Measurements from ENCODE around the gene PFN3.

The PFN3 gene

DNA sequence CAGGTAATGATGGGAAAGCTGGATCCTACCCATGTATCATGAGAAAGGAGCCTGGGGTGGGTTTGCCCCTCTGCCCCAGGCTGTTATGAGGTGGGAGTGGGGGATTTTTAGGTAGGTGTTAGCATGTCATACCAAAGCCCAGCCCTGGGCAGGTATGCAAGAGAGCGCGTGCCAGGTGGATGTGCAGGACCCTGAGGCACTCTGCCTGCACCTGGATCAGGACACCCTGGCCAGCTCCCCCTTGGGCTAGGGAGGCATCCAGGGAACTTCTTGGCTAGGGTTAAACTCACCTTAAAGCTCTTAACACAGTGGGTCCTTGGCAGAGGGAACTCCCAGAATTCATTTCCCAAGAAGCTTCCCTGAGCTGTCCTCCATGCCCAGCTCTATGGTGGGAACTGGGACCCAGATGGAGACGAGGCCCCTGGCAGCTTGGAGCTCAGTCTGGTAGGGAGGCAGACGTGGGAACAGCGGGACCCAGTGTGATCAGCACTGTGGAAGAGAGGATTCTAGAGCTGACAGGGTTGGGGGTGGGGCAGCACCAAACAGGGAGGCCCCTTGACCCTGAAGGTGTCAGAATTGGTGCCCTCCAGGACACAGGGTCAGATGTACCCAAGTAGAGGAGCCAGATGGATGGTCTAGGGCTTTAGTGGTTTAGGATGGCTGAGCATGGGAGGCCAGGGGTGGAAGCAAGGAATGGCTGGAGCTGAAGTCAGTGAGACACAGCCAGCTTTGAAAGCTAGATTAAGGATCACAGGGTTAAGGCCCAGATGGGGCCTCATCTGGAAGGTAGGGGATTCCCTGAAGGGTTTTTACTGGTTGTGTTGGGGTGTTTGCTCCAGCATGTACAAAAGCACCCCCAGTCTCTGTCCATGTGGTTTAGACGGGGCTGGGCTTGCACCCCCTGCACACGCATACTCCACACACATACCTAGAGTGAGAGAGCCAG, 43.9 kb upstream of the PFN3 start:
- H3K27ac ChIP-seq (ENCODE audit: low read length) = no peak overlapping the region
- no peak for DNase-seq (ENCODE audit: low read depth, low spot score)
- WGBS (ENCODE audit: insufficient coverage, insufficient read length) = no CpG with 5 or more reads among the region's 7 CpGs

DNA sequence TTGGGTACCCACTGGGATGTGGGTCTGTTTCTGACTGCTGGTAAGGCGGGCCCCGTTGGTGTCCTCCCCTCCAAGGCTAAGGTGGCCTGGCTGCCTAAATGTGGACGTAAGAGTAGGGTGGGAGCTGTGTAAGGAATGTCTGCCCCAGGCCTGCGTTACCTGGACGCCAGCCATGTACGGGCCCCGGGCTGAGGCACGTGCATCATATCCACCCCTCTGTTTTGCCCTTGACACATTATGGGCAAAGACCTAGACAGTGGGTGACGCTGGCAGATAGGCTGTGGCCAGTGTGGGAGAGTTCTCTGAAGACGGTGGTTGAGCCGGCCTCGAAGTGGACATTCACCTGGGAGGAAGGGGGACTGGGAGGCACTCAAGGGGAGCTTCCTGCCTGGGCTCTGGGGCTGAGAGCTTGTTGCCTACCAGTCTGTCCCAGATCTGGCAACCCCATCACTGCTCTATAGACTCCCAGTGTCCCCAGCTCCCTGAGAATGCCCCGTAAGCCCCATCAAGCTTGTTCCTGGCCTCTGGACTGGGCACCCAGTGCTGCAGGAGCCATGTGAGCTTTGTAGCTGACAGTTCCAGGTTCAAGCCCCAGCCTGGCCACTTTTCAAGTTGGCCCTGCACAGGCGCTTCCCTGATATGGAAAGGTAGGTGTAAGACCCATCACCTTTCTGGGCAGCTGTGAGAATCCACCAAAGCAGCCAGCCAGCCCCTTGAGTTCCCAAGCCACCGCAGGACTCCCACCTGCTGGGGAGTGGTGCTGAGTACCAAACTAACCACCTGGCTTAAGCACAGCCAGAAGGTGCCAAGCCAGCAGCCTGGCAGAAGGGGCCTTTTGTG, 42.9 kb upstream of the PFN3 start:
- peaks cover 4% of the 10 kb centered on the region; the same call in 1 of the 2 replicates for H3K36me3 ChIP-seq (ENCODE audit: control insufficient read depth, insufficient read depth, low read length)
- peaks cover 5% of the 10 kb centered on the region; the same call in 1 of the 2 replicates for H3K4me1 ChIP-seq (ENCODE audit: control insufficient read depth, insufficient read depth, low read length)
- H3K27me3 ChIP-seq (ENCODE audit: control insufficient read depth, insufficient read depth, low read length) = 0 out of 2 replicates have a peak, but pooled peaks cover 1% of the 10 kb centered on the region
- no CpG with 5 or more reads among the region's 15 CpGs for WGBS (ENCODE audit: insufficient coverage, insufficient read length)
- no peaks in the 10 kb centered on the region for H3K9me3 ChIP-seq (ENCODE audit: control insufficient read depth, insufficient read depth, low read length)
- no peak for DNase-seq (ENCODE audit: low read depth, low spot score)
- H3K4me3 ChIP-seq (ENCODE audit: low read length) = no peak overlapping the region
- no peak overlapping the region for H3K27ac ChIP-seq (ENCODE audit: low read length)

More for the DNA sequence above, 43.9 kb upstream of the PFN3 start:
- peaks cover 5% of the 10 kb centered on the region; the same call in 1 of the 2 replicates for H3K4me1 ChIP-seq (ENCODE audit: control insufficient read depth, insufficient read depth, low read length)
- 0 out of 2 replicates have a peak, but pooled peaks cover 1% of the 10 kb centered on the region for H3K27me3 ChIP-seq (ENCODE audit: control insufficient read depth, insufficient read depth, low read length)
- H3K4me3 ChIP-seq (ENCODE audit: low read length) = no peak overlapping the region
- peaks cover 4% of the 10 kb centered on the region; the same call in 1 of the 2 replicates for H3K36me3 ChIP-seq (ENCODE audit: control insufficient read depth, insufficient read depth, low read length)
- H3K9me3 ChIP-seq (ENCODE audit: control insufficient read depth, insufficient read depth, low read length) = no peaks in the 10 kb centered on the region

DNA sequence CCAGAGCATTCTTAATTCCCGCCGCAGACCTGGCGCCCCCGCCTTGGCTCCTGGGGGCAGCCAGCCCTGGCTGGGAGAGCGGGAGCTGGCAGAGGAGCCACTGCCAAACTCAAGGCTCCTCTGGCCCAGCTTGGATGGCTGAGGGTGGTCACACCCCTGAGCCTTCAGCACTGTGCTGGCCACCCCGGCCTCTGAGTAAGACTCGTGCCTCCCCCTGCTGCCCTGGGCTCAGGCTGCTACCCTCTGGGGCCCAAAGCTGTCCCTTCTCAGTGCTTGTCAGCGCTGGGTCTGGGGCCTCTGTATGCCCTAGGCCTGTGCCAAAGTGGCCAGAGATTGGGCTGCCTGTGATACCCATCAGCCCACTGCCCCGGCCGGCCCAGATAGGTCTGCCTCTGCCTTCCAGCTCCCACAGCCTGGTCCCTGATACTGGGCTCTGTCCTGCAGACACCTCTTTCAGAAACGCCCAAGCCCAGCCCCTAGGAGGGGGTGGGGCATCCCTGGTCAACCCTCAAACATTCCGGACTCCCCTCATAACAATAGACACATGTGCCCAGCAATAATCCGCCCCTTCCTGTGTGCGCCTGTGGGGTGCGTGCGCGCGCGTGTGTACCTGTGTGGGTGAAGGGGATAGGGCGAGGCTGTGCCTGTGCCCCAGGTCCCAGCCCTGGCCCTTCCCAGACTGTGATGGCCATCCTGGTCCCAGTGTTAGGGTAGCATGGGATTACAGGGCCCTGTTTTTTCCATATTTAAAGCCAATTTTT, 41.8 kb upstream of the PFN3 start:
- H3K4me3 ChIP-seq (ENCODE audit: low read length) = no peak overlapping the region
- peaks cover 4% of the 10 kb centered on the region; the same call in 1 of the 2 replicates for H3K36me3 ChIP-seq (ENCODE audit: control insufficient read depth, insufficient read depth, low read length)
- H3K4me1 ChIP-seq (ENCODE audit: control insufficient read depth, insufficient read depth, low read length) = 0 out of 2 replicates have a peak, but pooled peaks cover 2% of the 10 kb centered on the region
- no peaks in the 10 kb centered on the region for H3K9me3 ChIP-seq (ENCODE audit: control insufficient read depth, insufficient read depth, low read length)
- WGBS (ENCODE audit: insufficient coverage, insufficient read length) = no CpG with 5 or more reads among the region's 20 CpGs
- H3K27me3 ChIP-seq (ENCODE audit: control insufficient read depth, insufficient read depth, low read length) = 0 out of 2 replicates have a peak, but pooled peaks cover 1% of the 10 kb centered on the region
- H3K27ac ChIP-seq (ENCODE audit: low read length) = no peak overlapping the region
- DNase-seq (ENCODE audit: low read depth, low spot score) = no peak

DNA sequence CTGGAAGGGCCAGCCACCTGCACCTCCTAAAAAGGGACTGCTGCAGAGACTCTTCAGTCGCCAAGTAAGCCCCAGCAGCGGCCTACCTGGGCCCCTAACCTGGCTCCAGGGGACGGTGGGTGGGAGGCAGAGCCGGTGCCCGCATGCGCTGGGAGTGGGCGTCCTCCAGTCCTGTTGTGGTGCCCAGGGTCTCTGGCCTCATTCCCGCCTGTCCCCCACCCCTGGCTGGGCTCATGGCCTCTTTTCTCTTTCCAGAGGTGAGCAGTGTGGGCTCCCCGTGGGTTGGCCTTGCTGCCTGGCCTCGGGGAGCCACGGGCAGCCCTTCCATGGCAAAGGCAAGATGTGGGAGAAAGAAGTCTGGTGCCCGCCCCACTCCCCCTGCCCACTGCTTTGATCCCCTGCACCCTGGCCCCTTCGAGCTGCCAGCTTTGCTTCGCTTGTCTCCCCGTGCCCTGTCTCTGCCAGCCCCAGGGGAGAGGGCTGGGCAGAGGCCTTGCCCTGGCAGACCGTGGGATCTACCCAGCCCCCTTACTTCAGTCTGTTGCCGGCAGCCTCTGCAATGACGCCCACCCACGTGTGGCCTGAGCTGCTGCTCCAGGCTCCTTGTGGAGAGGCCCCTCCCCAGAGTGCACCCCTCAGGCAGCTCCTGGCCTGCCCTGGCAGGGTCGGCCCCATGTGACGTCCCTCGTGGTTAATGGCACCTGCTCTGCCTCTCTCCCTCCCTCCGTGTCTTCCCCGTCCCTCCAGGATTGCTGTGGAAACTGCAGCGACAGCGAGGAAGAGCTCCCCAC, 40.7 kb upstream of the PFN3 start:
- 0 out of 2 replicates have a peak, but pooled peaks cover 2% of the 10 kb centered on the region for H3K4me1 ChIP-seq (ENCODE audit: control insufficient read depth, insufficient read depth, low read length)
- WGBS (ENCODE audit: insufficient coverage, insufficient read length) = no CpG with 5 or more reads among the region's 26 CpGs
- no peak overlapping the region; the same call in 1 of the 2 replicates for H3K4me3 ChIP-seq (ENCODE audit: low read length)
- no peaks in the 10 kb centered on the region for H3K9me3 ChIP-seq (ENCODE audit: control insufficient read depth, insufficient read depth, low read length)
- H3K27me3 ChIP-seq (ENCODE audit: control insufficient read depth, insufficient read depth, low read length) = 0 out of 2 replicates have a peak, but pooled peaks cover 1% of the 10 kb centered on the region
- H3K36me3 ChIP-seq (ENCODE audit: control insufficient read depth, insufficient read depth, low read length) = peaks cover 9% of the 10 kb centered on the region; the same call in 1 of the 2 replicates
- H3K27ac ChIP-seq (ENCODE audit: low read length) = no peak overlapping the region
- DNase-seq (ENCODE audit: low read depth, low spot score) = no peak

DNA sequence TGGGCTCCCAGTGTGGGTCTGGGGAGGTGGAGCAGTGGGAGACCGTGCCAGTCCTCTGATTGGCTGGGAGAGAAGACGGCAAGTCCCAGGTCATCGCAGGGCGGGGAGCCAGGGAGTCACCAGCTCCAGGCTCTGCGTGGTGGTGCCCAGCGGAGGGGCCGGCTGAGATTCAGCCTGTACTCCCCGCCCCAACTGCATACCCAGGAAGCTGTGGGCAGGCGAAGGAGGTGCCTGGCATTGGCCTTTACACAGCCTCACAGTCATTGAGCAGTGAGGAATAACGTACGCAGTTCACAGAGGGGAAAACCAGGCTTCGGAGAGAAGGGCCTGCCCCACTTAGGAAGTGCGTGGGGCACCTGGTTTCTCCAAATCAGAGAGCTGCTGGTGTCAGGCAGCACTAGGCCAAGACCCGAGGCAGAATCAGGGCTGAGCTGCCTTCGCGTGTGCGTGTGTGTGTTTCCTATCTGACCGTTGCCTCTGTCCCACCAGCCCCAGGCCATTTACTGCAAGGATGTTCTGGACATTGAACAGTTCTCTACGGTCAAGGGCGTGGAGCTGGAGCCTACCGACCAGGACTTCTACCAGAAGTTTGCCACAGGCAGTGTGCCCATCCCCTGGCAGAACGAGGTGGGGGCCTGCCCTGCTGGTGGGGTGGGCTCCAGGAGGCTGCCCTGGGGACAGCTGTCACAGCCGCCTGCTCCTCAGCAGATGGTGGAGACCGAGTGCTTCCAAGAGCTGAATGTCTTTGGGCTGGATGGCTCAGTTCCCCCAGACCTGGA, 39.9 kb upstream of the PFN3 start:
- no peak for DNase-seq (ENCODE audit: low read depth, low spot score)
- Histone ChIP-seq H3K27me3 (ENCODE audit: control insufficient read depth, insufficient read depth, low read length) (0 out of 2 replicates have a peak, but pooled peaks cover 1% of the 10 kb centered on the region), H3K9me3 (ENCODE audit: control insufficient read depth, insufficient read depth, low read length) (no peaks in the 10 kb centered on the region), H3K4me3 (ENCODE audit: low read length) (no peak overlapping the region), H3K36me3 (ENCODE audit: control insufficient read depth, insufficient read depth, low read length) (peaks cover 13% of the 10 kb centered on the region; the same call in 1 of the 2 replicates), H3K27ac (ENCODE audit: low read length) (no peak overlapping the region), H3K4me1 (ENCODE audit: control insufficient read depth, insufficient read depth, low read length) (0 out of 2 replicates have a peak, but pooled peaks cover 2% of the 10 kb centered on the region)
- WGBS (ENCODE audit: insufficient coverage, insufficient read length) = no CpG with 5 or more reads among the region's 24 CpGs

DNA sequence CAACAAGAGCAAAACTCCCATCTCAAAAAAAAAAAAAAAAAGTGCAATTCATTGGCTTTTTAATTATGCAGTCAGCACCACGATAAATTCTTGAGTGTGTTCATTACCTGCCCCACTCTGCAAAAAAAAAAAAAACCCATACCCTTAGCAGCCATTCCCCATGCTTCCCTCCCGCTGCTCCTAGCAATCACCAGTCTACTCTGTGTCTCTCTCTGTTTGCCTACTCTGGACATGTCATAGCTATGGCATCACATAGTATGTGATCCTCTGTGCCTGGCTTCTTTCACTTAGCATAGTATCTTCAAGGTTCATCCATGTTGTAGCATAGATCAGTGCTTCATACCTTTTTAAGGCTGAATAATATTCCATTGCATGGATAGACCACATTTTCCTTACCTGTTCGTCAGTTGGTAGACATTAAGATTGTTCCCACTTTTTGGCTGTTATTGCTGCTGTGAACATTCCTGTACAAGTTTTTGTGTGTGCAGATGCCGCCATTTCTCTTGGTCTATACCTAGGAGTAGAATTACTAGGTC, 39.1 kb upstream of the PFN3 start:
- H3K27me3 ChIP-seq (ENCODE audit: control insufficient read depth, insufficient read depth, low read length) = no peaks in the 10 kb centered on the region
- 0 out of 2 replicates have a peak, but pooled peaks cover 2% of the 10 kb centered on the region for H3K4me1 ChIP-seq (ENCODE audit: control insufficient read depth, insufficient read depth, low read length)
- H3K36me3 ChIP-seq (ENCODE audit: control insufficient read depth, insufficient read depth, low read length) = peaks cover 21% of the 10 kb centered on the region; the same call in 1 of the 2 replicates
- no CpG with 5 or more reads among the region's 4 CpGs for WGBS (ENCODE audit: insufficient coverage, insufficient read length)
- no peak overlapping the region for H3K27ac ChIP-seq (ENCODE audit: low read length)
- no peak for DNase-seq (ENCODE audit: low read depth, low spot score)
- H3K4me3 ChIP-seq (ENCODE audit: low read length) = no peak overlapping the region
- no peaks in the 10 kb centered on the region for H3K9me3 ChIP-seq (ENCODE audit: control insufficient read depth, insufficient read depth, low read length)

DNA sequence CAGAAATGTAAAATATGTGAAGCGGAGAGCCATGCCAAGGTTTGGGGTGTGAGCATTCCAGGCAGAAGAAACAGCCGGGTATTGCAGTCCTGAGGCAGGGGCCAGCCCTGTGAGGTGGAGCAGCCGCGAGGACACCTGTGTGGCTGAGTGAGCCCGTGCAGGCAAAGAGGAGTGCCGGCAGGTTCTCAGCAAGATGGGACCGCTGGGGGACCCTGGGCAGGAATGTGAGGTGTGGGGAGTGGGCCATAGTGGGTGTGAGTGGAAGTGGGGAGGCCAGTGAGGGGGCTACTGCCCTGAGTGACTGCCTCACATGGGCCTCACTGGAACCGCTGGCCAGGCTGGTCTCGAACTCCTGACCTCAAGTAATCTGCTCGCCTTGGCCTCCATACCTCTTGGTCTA, 38.0 kb upstream of the PFN3 start:
- Histone ChIP-seq H3K36me3 (ENCODE audit: control insufficient read depth, insufficient read depth, low read length) (peaks cover 30% of the 10 kb centered on the region), H3K4me3 (ENCODE audit: low read length) (no peak overlapping the region), H3K27me3 (ENCODE audit: control insufficient read depth, insufficient read depth, low read length) (no peaks in the 10 kb centered on the region), H3K4me1 (ENCODE audit: control insufficient read depth, insufficient read depth, low read length) (0 out of 2 replicates have a peak, but pooled peaks cover 2% of the 10 kb centered on the region), H3K9me3 (ENCODE audit: control insufficient read depth, insufficient read depth, low read length) (no peaks in the 10 kb centered on the region), H3K27ac (ENCODE audit: low read length) (no peak overlapping the region)
- no CpG with 5 or more reads among the region's 10 CpGs for WGBS (ENCODE audit: insufficient coverage, insufficient read length)
- DNase-seq (ENCODE audit: low read depth, low spot score) = no peak

DNA sequence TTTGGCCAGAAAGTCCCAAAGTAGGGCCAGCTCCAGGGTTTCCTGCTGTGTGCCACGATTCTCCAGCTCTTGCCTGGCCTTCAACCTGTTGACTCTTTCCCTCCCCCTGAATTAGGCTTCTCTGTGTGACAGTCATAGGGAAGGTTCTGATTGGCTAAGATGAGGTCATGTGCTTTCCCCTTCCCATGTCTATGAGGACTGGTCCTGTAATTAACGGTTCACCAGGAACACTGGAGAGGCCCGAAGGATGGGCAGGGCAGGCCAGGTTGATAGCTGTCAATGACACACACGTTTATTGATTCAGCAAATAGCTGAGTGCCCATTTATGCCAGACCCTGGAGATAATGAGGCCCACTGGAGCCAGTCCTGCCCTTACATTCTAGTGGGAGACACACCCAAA, 37.2 kb upstream of the PFN3 start:
- WGBS (ENCODE audit: insufficient coverage, insufficient read length) = no CpG with 5 or more reads among the region's 4 CpGs
- Histone ChIP-seq H3K4me1 (ENCODE audit: control insufficient read depth, insufficient read depth, low read length) (0 out of 2 replicates have a peak, but pooled peaks cover 2% of the 10 kb centered on the region), H3K9me3 (ENCODE audit: control insufficient read depth, insufficient read depth, low read length) (no peaks in the 10 kb centered on the region), H3K4me3 (ENCODE audit: low read length) (no peak overlapping the region), H3K36me3 (ENCODE audit: control insufficient read depth, insufficient read depth, low read length) (peaks cover 33% of the 10 kb centered on the region), H3K27me3 (ENCODE audit: control insufficient read depth, insufficient read depth, low read length) (no peaks in the 10 kb centered on the region), H3K27ac (ENCODE audit: low read length) (no peak overlapping the region)
- DNase-seq (ENCODE audit: low read depth, low spot score) = no peak
